ENCODE results near the gene FARP2. TPM values are rescaled to one million over a fixed set of nuclear protein-coding genes. Genes with fewer than 3 reads are reported as not detected.
"Not testable (repeated sequence)": the region's sequence is repeated elsewhere in the genome, so short reads cannot be mapped to it uniquely, and the experiment has no call there.

Gene FARP2
- total RNA-seq, 1 experiment from 2014 or later = 59.0 TPM

GRCh38 chr2:241441492-241441891, 85.4 kb downstream of the FARP2 start:
- BruUV-seq (replicated peaks) = no TSS peak
- no peak for DNase-seq
- intact Hi-C loops (cut with micrococcal nuclease; ENCODE audit: unreplicated experiment) = no loop called here
- no peak overlapping the region for H3K4me3 Mint-ChIP-seq (ENCODE audit: low read depth, unreplicated experiment)
- no peak for TF ChIP-seq CTCF (IDR thresholded peaks at IDR 0.05; ENCODE audit: unreplicated experiment)
- CTCF ChIA-PET = interaction anchor here (0.6 kb wide), 1 partner anchor 13 kb away, joined by 3 read pairs; no protein-coding TSS in a partner anchor
- H3K27ac Mint-ChIP-seq (ENCODE audit: unreplicated experiment) = no peak overlapping the region
- no peaks in the 10 kb centered on the region for H3K9me3 Mint-ChIP-seq (ENCODE audit: low read depth, unreplicated experiment)
- H3K27me3 Mint-ChIP-seq (ENCODE audit: unreplicated experiment) = no peaks in the 10 kb centered on the region
- H3K4me1 Mint-ChIP-seq (ENCODE audit: low read depth, unreplicated experiment) = no peaks in the 10 kb centered on the region
- peaks cover 23% of the 10 kb centered on the region for H3K36me3 Mint-ChIP-seq (ENCODE audit: insufficient read depth, unreplicated experiment)

- H3K4me3 Mint-ChIP-seq (ENCODE audit: low read depth, unreplicated experiment) = no peak overlapping the region
- H3K4me1 Mint-ChIP-seq (ENCODE audit: low read depth, unreplicated experiment) = no peaks in the 10 kb centered on the region
- intact Hi-C loops (cut with micrococcal nuclease; ENCODE audit: unreplicated experiment) = no loop called here
- CTCF ChIA-PET = interaction anchor here (0.6 kb wide), 1 partner anchor 365 kb away, joined by 4 read pairs; no protein-coding TSS in a partner anchor
- H3K9me3 Mint-ChIP-seq (ENCODE audit: low read depth, unreplicated experiment) = no peaks in the 10 kb centered on the region
- no peak for TF ChIP-seq CTCF (IDR thresholded peaks at IDR 0.05; ENCODE audit: unreplicated experiment)
- H3K36me3 Mint-ChIP-seq (ENCODE audit: insufficient read depth, unreplicated experiment) = peaks cover 21% of the 10 kb centered on the region
- H3K27me3 Mint-ChIP-seq (ENCODE audit: unreplicated experiment) = no peaks in the 10 kb centered on the region
- BruUV-seq (replicated peaks) = no TSS peak
- DNase-seq = peak; percentile 43
- H3K27ac Mint-ChIP-seq (ENCODE audit: unreplicated experiment) = no peak overlapping the region
Observed at GRCh38 chr2:241443486-241444223, 87.6 kb downstream of the FARP2 start.

GRCh38 chr2:241445426-241445825, 89.3 kb downstream of the FARP2 start:
- Mint-ChIP-seq H3K36me3 (ENCODE audit: insufficient read depth, unreplicated experiment) (peaks cover 26% of the 10 kb centered on the region), H3K4me3 (ENCODE audit: low read depth, unreplicated experiment) (no peak overlapping the region), H3K9me3 (ENCODE audit: low read depth, unreplicated experiment) (no peaks in the 10 kb centered on the region), H3K27ac (ENCODE audit: unreplicated experiment) (no peak overlapping the region), H3K27me3 (ENCODE audit: unreplicated experiment) (no peaks in the 10 kb centered on the region), H3K4me1 (ENCODE audit: low read depth, unreplicated experiment) (no peaks in the 10 kb centered on the region)
- CTCF ChIA-PET = no interaction called here
- TF ChIP-seq CTCF (IDR thresholded peaks at IDR 0.05; ENCODE audit: unreplicated experiment) = no peak
- no peak for DNase-seq
- intact Hi-C loops (cut with micrococcal nuclease; ENCODE audit: unreplicated experiment) = no loop called here
- no TSS peak for BruUV-seq (replicated peaks)

GRCh38 chr2:241450092-241450491, 94.0 kb downstream of the FARP2 start:
- DNase-seq; H3K4me1 Mint-ChIP-seq (ENCODE audit: low read depth, unreplicated experiment); BruUV-seq (replicated peaks); H3K4me3 Mint-ChIP-seq (ENCODE audit: low read depth, unreplicated experiment); H3K9me3 Mint-ChIP-seq (ENCODE audit: low read depth, unreplicated experiment); H3K27ac Mint-ChIP-seq (ENCODE audit: unreplicated experiment); H3K27me3 Mint-ChIP-seq (ENCODE audit: unreplicated experiment); intact Hi-C loops (cut with micrococcal nuclease; ENCODE audit: unreplicated experiment): not testable (repeated sequence)
- H3K36me3 Mint-ChIP-seq (ENCODE audit: insufficient read depth, unreplicated experiment) = peaks cover 16% of the 10 kb centered on the region
- CTCF ChIA-PET = interaction anchor here (0.6 kb wide), 1 partner anchor 16 kb away, joined by 3 read pairs; no protein-coding TSS in a partner anchor

Measured in Calu3 (cell line).